ENCODE data around the gene MARF1.

- TF ChIP-seq CTCF (optimal IDR thresholded peaks at IDR 0.05 in 1 of 3, IDR thresholded peaks at IDR 0.05 in 1 of 3, conservative IDR thresholded peaks at IDR 0.05 in 1 of 3; ENCODE audit: extremely low read depth in 1 of 3, insufficient read depth in 2 of 3, low read length in 3 of 3): no peak
- TF ChIP-seq EZH2 (IDR thresholded peaks at IDR 0.05; ENCODE audit: low read length): no peak
Observed at GRCh38 chr16:15574614-15574948, 68.4 kb downstream of the MARF1 start.
